A549 (cell line): ENCODE data around the gene NKAIN2. TPM values are rescaled to one million over a fixed set of nuclear protein-coding genes. Genes with fewer than 3 reads are reported as not detected.

Source experiments
- ATAC-seq, 2 experiments: fragments of 200-7000 bp in 1 of 2; fragments of >200 bp in 1 of 2; cut with Nextera tagmentation in 1 of 2; cut with Tn5 transposase in 1 of 2; 3 replicates each; pipeline versions ENCODE4 v1.8.0 to v1.9.1; 2018 to 2020; ENCODE audit warnings: mild to moderate bottlenecking in 1 of 2, moderate library complexity in 1 of 2
- CTCF ChIA-PET: fragments of 300-600 bp; sonication (Branson Sonifier 250); formaldehyde crosslinking; extraction: SDS; loops from one replicate; lab custom pipeline; 2021; ENCODE audit warnings: antibody characterized with exemption, inconsistent platforms; lab: Yijun Ruan, JAX
- POLR2A ChIA-PET: fragments of 350-600 bp; formaldehyde crosslinking; extraction: SDS; loops from one replicate; lab custom pipeline; 2021; ENCODE audit warnings: antibody characterized with exemption, inconsistent platforms; lab: Yijun Ruan, JAX
- DNase-seq, 2 experiments: peaks; one replicate each; pipeline versions ENCODE4 v3.0.0 to v3.0.0-alpha.2; 2011 to 2016; ENCODE audit warnings: low read depth in 1 of 2, low spot score in 1 of 2
- FAIRE-seq: peaks from 2 replicates; lab custom pipeline; 2011; peaks lifted over from hg19 to GRCh38; lab: Jason Lieb, UNC
- H3K27ac ChIP-seq, 2 experiments: fragments of >200 bp; sonication (Bioruptor Twin); formaldehyde crosslinking; 3 replicates each; pipeline ENCODE4 v1.5.1; 2016 to 2017
- H3K4me1 ChIP-seq: fragments of >200 bp; sonication (Bioruptor Twin); formaldehyde crosslinking; 3 replicates; pipeline ENCODE4 v1.6.1; 2016
- H3K4me2 ChIP-seq: fragments of >200 bp; sonication (Bioruptor Twin); formaldehyde crosslinking; 3 replicates; pipeline ENCODE4 v1.6.1; 2016
- H3K4me3 ChIP-seq: fragments of >200 bp; sonication (Bioruptor Twin); formaldehyde crosslinking; 3 replicates; pipeline ENCODE4 v1.5.1; 2016
- H3K9me3 ChIP-seq: fragments of >200 bp; sonication (Bioruptor Twin); formaldehyde crosslinking; 3 replicates; pipeline ENCODE4 v1.6.1; 2016
- ATOH8 ChIP-seq: fragments of 250-450 bp; sonication (Bioruptor Pico); IDR thresholded peaks from 2 replicates; pipeline ENCODE4 v1.5.0; 2020; ENCODE audit warnings: low read depth, mild to moderate bottlenecking, moderate library complexity
- CBX2 ChIP-seq: fragments of 200-600 bp; sonication (generic); IDR thresholded peaks from 2 replicates; pipeline ENCODE4 v1.6.1; 2016; ENCODE audit warnings: low read depth, mild to moderate bottlenecking, borderline replicate concordance
- CTCF ChIP-seq: fragments of >200 bp; sonication (Bioruptor Twin); formaldehyde crosslinking; IDR thresholded peaks from 3 replicates; pipeline ENCODE4 v1.5.1; 2016
- E2F6 ChIP-seq: IDR thresholded peaks from 2 replicates; pipeline ENCODE4 v1.6.1; 2012; ENCODE audit warnings: low read depth, borderline replicate concordance
- ELK1 ChIP-seq: fragments of 150-350 bp; IDR thresholded peaks from 2 replicates; pipeline ENCODE4 v1.6.1; 2014; ENCODE audit warnings: low read depth, mild to moderate bottlenecking, low read length
- FOSB ChIP-seq: fragments of 250-450 bp; sonication (Bioruptor Pico); IDR thresholded peaks from 2 replicates; pipeline ENCODE4 v1.5.0; 2020; ENCODE audit warnings: mild to moderate bottlenecking, moderate library complexity
- HMGXB4 ChIP-seq: fragments of 250-450 bp; sonication (Bioruptor Pico); IDR thresholded peaks from 2 replicates; pipeline ENCODE4 v1.5.0; 2021; ENCODE audit warnings: mild to moderate bottlenecking, moderate library complexity, borderline replicate concordance
- HOXB13 ChIP-seq: fragments of 250-450 bp; sonication (Bioruptor Pico); IDR thresholded peaks from 2 replicates; pipeline ENCODE4 v1.5.0; 2020; ENCODE audit warnings: low read depth, mild to moderate bottlenecking, moderate library complexity
- JUN ChIP-seq, 2 experiments: fragments of >200 bp; sonication (Bioruptor Twin); formaldehyde crosslinking; IDR thresholded peaks; 2 replicates in 1 of 2; 3 replicates in 1 of 2; pipeline ENCODE4 v1.6.1; 2016 to 2017
- MAZ ChIP-seq: fragments of 150-350 bp; IDR thresholded peaks from 2 replicates; pipeline ENCODE4 v1.6.1; 2014; ENCODE audit warnings: antibody characterized with exemption, low read depth, low read length, borderline replicate concordance
- NPAS2 ChIP-seq: fragments of 250-450 bp; sonication (Bioruptor Pico); IDR thresholded peaks from 2 replicates; pipeline ENCODE4 v1.8.0; 2022; ENCODE audit warnings: mild to moderate bottlenecking, moderate library complexity, borderline replicate concordance
- POLR2AphosphoS2 ChIP-seq: conservative IDR thresholded peaks from 2 replicates; pipeline ENCODE4 v1.6.1; 2012; ENCODE audit warnings: low read length, improper control_type of control experiment, inconsistent platforms
- RAD21 ChIP-seq, 2 experiments: fragments of >200 bp in 1 of 2; sonication (Bioruptor Twin) in 1 of 2; formaldehyde crosslinking in 1 of 2; IDR thresholded peaks in 1 of 2; conservative IDR thresholded peaks in 1 of 2; 2 replicates in 1 of 2; 3 replicates in 1 of 2; pipeline ENCODE4 v1.6.1; 2012 to 2018; ENCODE audit warnings: inconsistent platforms in 1 of 2
- RCOR1 ChIP-seq: fragments of 150-350 bp; IDR thresholded peaks from 2 replicates; pipeline ENCODE4 v1.6.1; 2014; ENCODE audit warnings: antibody characterized with exemption, low read length, low read depth
- SMC3 ChIP-seq: fragments of >200 bp; sonication (Bioruptor Twin); formaldehyde crosslinking; IDR thresholded peaks from 3 replicates; pipeline ENCODE4 v1.6.1; 2018; ENCODE audit warnings: inconsistent platforms
- SREBF2 ChIP-seq: fragments of 450-650 bp; IDR thresholded peaks from 2 replicates; pipeline ENCODE4 v1.6.1; 2014; ENCODE audit warnings: mild to moderate bottlenecking, moderate library complexity
- TFCP2L1 ChIP-seq: fragments of 250-450 bp; sonication (Bioruptor Pico); IDR thresholded peaks from 2 replicates; pipeline ENCODE4 v1.5.0; 2021; ENCODE audit warnings: mild to moderate bottlenecking
- TP53 ChIP-seq: fragments of 250-450 bp; sonication (Bioruptor Pico); IDR thresholded peaks from 2 replicates; pipeline ENCODE4 v1.5.0; 2021; ENCODE audit warnings: mild to moderate bottlenecking, moderate library complexity
- ZSCAN20 ChIP-seq: fragments of 250-450 bp; sonication (Bioruptor Pico); IDR thresholded peaks from 2 replicates; pipeline ENCODE4 v1.8.0; 2022; ENCODE audit warnings: mild to moderate bottlenecking, moderate library complexity
- WGBS: methylation state at CpG from one replicate; pipeline ENCODE4 v1.1.6; 2017; ENCODE audit errors: missing lambda C conversion rate; 5-methylcytosine and 5-hydroxymethylcytosine counted together
- polyA plus RNA-seq, 4 experiments: library from polyadenylated mRNA; depleted of rRNA in 3 of 4; stranded (reverse); fragments of >200 nt; fragmentation: RNase III in 1 of 4; extraction: RNeasy Plus Mini Kit Qiagen cat#74134 plus additional on column Dnase treatment in 1 of 4; gene quantifications; 2 replicates in 3 of 4; 3 replicates in 1 of 4; pipeline ENCODE4 v1.2.3, GENCODE V29; 2011 to 2017

NKAIN2 gene
- polyA plus RNA-seq, 2 of the 4 experiments (the other 2 are of a cell fraction) = not detected

GRCh38 chr6:123802351-123802696 is 1.3 kb upstream of the NKAIN2 start:
- no peaks in the 10 kb centered on the region for H3K4me1 ChIP-seq
- FAIRE-seq (no peak), ATAC-seq (peak; percentile 36 to 57; a peak in 5 of 6 replicates)
- TF ChIP-seq HMGXB4 (CRISPR knock-in tag) = no peak
- no peak for TF ChIP-seq TP53
- no peak for TF ChIP-seq POLR2AphosphoS2
- TF ChIP-seq, all 56 proteins: peak for 0
- DNase-seq = no peak
- Histone ChIP-seq H3K4me2 (peak overlapping the region; percentile 87), H3K9me3 (no peaks in the 10 kb centered on the region), H3K27ac (no peak overlapping the region), H3K4me3 (no peak overlapping the region)
- ChIA-PET CTCF (interaction anchor here (0.6 to 2.5 kb wide), 14 partner anchors 10 to 1321 kb away, joined by 3 to 9 read pairs (median 4); no protein-coding TSS in a partner anchor), POLR2A (no interaction called here)
- WGBS = 14% methylated on average over 5 of the region's 6 CpGs

GRCh38 chr6:123802697-123803503 is 765 bp upstream of the NKAIN2 start:
- Histone ChIP-seq H3K27ac (no peak overlapping the region), H3K9me3 (no peaks in the 10 kb centered on the region), H3K4me2 (peak overlapping the region; percentile 87), H3K4me1 (no peaks in the 10 kb centered on the region), H3K4me3 (peak overlapping the region; percentile 50)
- DNase-seq (peak; percentile 44 to 72), FAIRE-seq (no peak), ATAC-seq (peak; percentile 95 to 100)
- CTCF ChIA-PET = interaction anchor here (0.7 to 2.5 kb wide), 13 partner anchors 10 to 1320 kb away, joined by 3 to 9 read pairs (median 5); no protein-coding TSS in a partner anchor
- TF ChIP-seq RAD21 (conservative IDR thresholded peaks at IDR 0.05 in 1 of 2, IDR thresholded peaks at IDR 0.05 in 1 of 2) (peak; percentile 62 to 70), HOXB13 (CRISPR knock-in tag) (no peak), SMC3 (peak; percentile 81), CTCF (peak; percentile 68)
- 3% methylated on average over 16 of the region's 61 CpGs for WGBS
- POLR2A ChIA-PET = no interaction called here

- no peak for FAIRE-seq
- DNase-seq = no peak
- H3K4me3 ChIP-seq = peak overlapping the region; percentile 50
- WGBS = 24% methylated on average over 9 of the region's 25 CpGs
- CTCF ChIA-PET = no interaction called here
- H3K9me3 ChIP-seq = no peaks in the 10 kb centered on the region
- POLR2A ChIA-PET = no interaction called here
- H3K4me1 ChIP-seq = no peaks in the 10 kb centered on the region
- no peak overlapping the region for H3K27ac ChIP-seq
- H3K4me2 ChIP-seq = peak overlapping the region; percentile 87
- ATAC-seq = no peak
- TF ChIP-seq FOSB (CRISPR knock-in tag) = no peak
- no peak for TF ChIP-seq NPAS2 (CRISPR knock-in tag)
- no peak for TF ChIP-seq MAZ
- TF ChIP-seq TFCP2L1 = no peak
- TF ChIP-seq E2F6 = no peak
- no peak for TF ChIP-seq ATOH8 (CRISPR knock-in tag)
- TF ChIP-seq ZSCAN20 (CRISPR knock-in tag) = no peak
- TF ChIP-seq ELK1 = no peak
- TF ChIP-seq RCOR1 = no peak
- no peak for TF ChIP-seq JUN (IDR thresholded peaks at IDR 0.05)
- TF ChIP-seq CTCF = no peak
- TF ChIP-seq CBX2 = no peak
- TF ChIP-seq RAD21 (conservative IDR thresholded peaks at IDR 0.05 in 1 of 2, IDR thresholded peaks at IDR 0.05 in 1 of 2) = no peak
- no peak for TF ChIP-seq SREBF2
Observed at GRCh38 chr6:123804014-123804786, 535 bp downstream of the NKAIN2 start.
